H1 (cell line): ENCODE results near the gene MACROD2. TPM values are rescaled to one million over a fixed set of nuclear protein-coding genes. Genes with fewer than 3 reads are reported as not detected.

ENCODE experiments used
- CTCF ChIA-PET: fragments of 300-600 bp; sonication (Branson Sonifier 250); formaldehyde crosslinking; loops from one replicate; lab custom pipeline; 2021; ENCODE audit not compliant: partially characterized antibody; lab: Charles Lee
- POLR2A ChIA-PET: fragments of 300-600 bp; sonication (Branson Sonifier 250); formaldehyde crosslinking; loops from one replicate; lab custom pipeline; 2021; ENCODE audit warnings: inconsistent platforms; ENCODE audit not compliant: partially characterized antibody; lab: Charles Lee
- DNase-seq, 2 experiments: peaks; one replicate each; pipeline versions ENCODE4 v3.0.0 to v3.0.0-alpha.2; 2010 to 2022; ENCODE audit warnings: low spot score in 2 of 2, low read depth in 1 of 2, mixed read lengths in 1 of 2
- FAIRE-seq: peaks from 2 replicates; lab custom pipeline; 2011; peaks lifted over from hg19 to GRCh38; lab: Jason Lieb, UNC
- H2AFZ ChIP-seq: 2 replicates; pipeline ENCODE4 v1.8.1; 2012; ENCODE audit warnings: low read length, inconsistent platforms
- H2AK5ac ChIP-seq: 2 replicates; pipeline ENCODE4 v1.6.1; 2013; ENCODE audit warnings: low read depth, low read length
- H2BK120ac ChIP-seq: replicated peaks from 2 replicates; pipeline ENCODE3; 2013; ENCODE audit warnings: low read depth, low read length, inconsistent platforms
- H2BK12ac ChIP-seq: 2 replicates; pipeline ENCODE4 v1.6.1; 2013; ENCODE audit warnings: low read depth, low read length
- H2BK15ac ChIP-seq: 2 replicates; pipeline ENCODE4 v1.6.1; 2013; ENCODE audit warnings: low read length
- H2BK20ac ChIP-seq: 2 replicates; pipeline ENCODE4 v1.6.1; 2013; ENCODE audit warnings: low read length
- H2BK5ac ChIP-seq: 2 replicates; pipeline ENCODE4 v1.6.1; 2013; ENCODE audit warnings: low read depth, low read length
- H3K14ac ChIP-seq: 2 replicates; pipeline ENCODE4 v1.6.1; 2013; ENCODE audit warnings: inconsistent platforms; ENCODE audit not compliant: insufficient read length
- H3K18ac ChIP-seq: 2 replicates; pipeline ENCODE4 v1.6.1; 2013; ENCODE audit warnings: low read length; ENCODE audit errors: extremely low read depth
- H3K23ac ChIP-seq: 2 replicates; pipeline ENCODE4 v1.6.1; 2013; ENCODE audit warnings: inconsistent platforms; ENCODE audit not compliant: insufficient read length
- H3K23me2 ChIP-seq: 2 replicates; pipeline ENCODE4 v1.6.1; 2013; ENCODE audit warnings: low read depth, low read length
- H3K27ac ChIP-seq: 2 replicates; pipeline ENCODE4 v1.6.1; 2011; ENCODE audit warnings: low read depth, low read length, inconsistent platforms
- H3K27me3 ChIP-seq, 4 experiments: replicated peaks in 1 of 4; 1 replicate in 1 of 4; 2 replicates in 3 of 4; pipeline versions ENCODE4 v1.6.1 to v1.8.1; 2011 to 2013; ENCODE audit warnings: low read length in 3 of 4, mild to moderate bottlenecking in 3 of 4, inconsistent platforms in 2 of 4, mixed read lengths in 2 of 4, moderate library complexity in 1 of 4; ENCODE audit not compliant: control insufficient read depth in 3 of 4, insufficient read depth in 3 of 4; ENCODE audit errors: extremely low read depth in 1 of 4
- H3K36me3 ChIP-seq, 4 experiments: 2 replicates each; pipeline versions ENCODE4 v1.6.1 to v1.8.1; 2011 to 2013; ENCODE audit warnings: mild to moderate bottlenecking in 4 of 4, low read length in 3 of 4, moderate library complexity in 2 of 4, control low read depth in 1 of 4, inconsistent platforms in 1 of 4; ENCODE audit not compliant: insufficient read depth in 4 of 4, control insufficient read depth in 2 of 4
- H3K4ac ChIP-seq: replicated peaks from 2 replicates; pipeline ENCODE3; 2013; ENCODE audit warnings: low read length, low read depth, mixed read lengths, inconsistent platforms; ENCODE audit not compliant: insufficient read length
- H3K4me1 ChIP-seq, 4 experiments: replicated peaks in 1 of 4; 1 replicate in 1 of 4; 2 replicates in 3 of 4; pipeline versions ENCODE4 v1.6.1 to v1.8.1; 2011 to 2013; ENCODE audit warnings: low read length in 3 of 4, inconsistent platforms in 2 of 4, mixed read lengths in 1 of 4; ENCODE audit not compliant: insufficient read depth in 4 of 4, control insufficient read depth in 3 of 4
- H3K4me2 ChIP-seq, 2 experiments: 2 replicates each; pipeline versions ENCODE4 v1.6.1 to v1.8.1; 2011 to 2013; ENCODE audit warnings: low read depth in 2 of 2, low read length in 2 of 2, control low read depth in 1 of 2, inconsistent platforms in 1 of 2, mild to moderate bottlenecking in 1 of 2; ENCODE audit not compliant: insufficient read depth in 1 of 2
- H3K4me3 ChIP-seq, 4 experiments: fragments of 200-600, 300-600 bp in 1 of 4; sonication (generic), shearing (Covaris generic), sonication (Bioruptor Twin) in 1 of 4; 2 replicates each; pipeline versions ENCODE4 v1.5.1 to v1.8.1; 2011 to 2016; ENCODE audit warnings: low read length in 4 of 4, low read depth in 3 of 4, control low read depth in 2 of 4, inconsistent platforms in 2 of 4, mild to moderate bottlenecking in 2 of 4, mixed read lengths in 1 of 4, moderate library complexity in 1 of 4; ENCODE audit not compliant: insufficient read depth in 2 of 4; ENCODE audit errors: extremely low read depth in 1 of 4
- H3K56ac ChIP-seq: replicated peaks from 2 replicates; pipeline ENCODE3; 2013; ENCODE audit warnings: low read depth, mild to moderate bottlenecking, mixed read lengths, low read length, inconsistent platforms; ENCODE audit not compliant: insufficient read length
- H3K79me1 ChIP-seq: 2 replicates; pipeline ENCODE4 v1.6.1; 2013; ENCODE audit warnings: low read depth, low read length, control low read depth
- H3K79me2 ChIP-seq, 2 experiments: 2 replicates each; pipeline versions ENCODE4 v1.6.1 to v1.8.1; 2012 to 2013; ENCODE audit warnings: low read length in 2 of 2, mild to moderate bottlenecking in 2 of 2, inconsistent platforms in 1 of 2; ENCODE audit not compliant: insufficient read depth in 2 of 2, control insufficient read depth in 1 of 2
- H3K9ac ChIP-seq, 4 experiments: replicated peaks in 1 of 4; 1 replicate in 1 of 4; 2 replicates in 3 of 4; pipeline versions ENCODE4 v1.6.1 to v1.8.1; 2011 to 2013; ENCODE audit warnings: low read depth in 3 of 4, low read length in 3 of 4, control low read depth in 2 of 4, mild to moderate bottlenecking in 2 of 4, moderate library complexity in 2 of 4, inconsistent platforms in 1 of 4; ENCODE audit errors: extremely low read depth in 1 of 4
- H3K9me3 ChIP-seq, 2 experiments: 2 replicates each; pipeline versions ENCODE4 v1.6.1 to v1.8.1; 2012 to 2013; ENCODE audit warnings: mild to moderate bottlenecking in 2 of 2, moderate library complexity in 2 of 2, control low read depth in 1 of 2, inconsistent platforms in 1 of 2, low read depth in 1 of 2, low read length in 1 of 2, mixed read lengths in 1 of 2; ENCODE audit not compliant: insufficient read depth in 2 of 2
- H4K20me1 ChIP-seq, 2 experiments: replicated peaks in 1 of 2; 2 replicates each; pipeline versions ENCODE3 to v1.8.1; 2011 to 2013; ENCODE audit warnings: inconsistent platforms in 2 of 2, low read length in 2 of 2, mild to moderate bottlenecking in 1 of 2; ENCODE audit not compliant: insufficient read depth in 2 of 2, control insufficient read depth in 1 of 2
- H4K5ac ChIP-seq: 2 replicates; pipeline ENCODE4 v1.6.1; 2013; ENCODE audit warnings: low read length, low read depth, mixed read lengths, inconsistent platforms; ENCODE audit not compliant: insufficient read length
- H4K8ac ChIP-seq: 2 replicates; pipeline ENCODE4 v1.8.0; 2013; ENCODE audit warnings: mild to moderate bottlenecking, moderate library complexity, low read length, inconsistent platforms; ENCODE audit not compliant: insufficient read depth; ENCODE audit errors: extremely low read depth
- H4K91ac ChIP-seq: replicated peaks from 2 replicates; pipeline ENCODE3; 2013; ENCODE audit warnings: low read length, mixed read lengths, inconsistent platforms; ENCODE audit not compliant: insufficient read length
- CBX5 ChIP-seq: fragments of 300-800, 300-1000 bp; sonication (generic); IDR thresholded peaks from 2 replicates; pipeline ENCODE4 v1.7.1; 2016; ENCODE audit warnings: antibody characterized with exemption, low read length, low read depth
- CEBPB ChIP-seq: IDR thresholded peaks from 2 replicates; pipeline ENCODE4 v1.6.1; 2012; ENCODE audit warnings: low read depth, low read length
- POLR2A ChIP-seq, 2 experiments: IDR thresholded peaks; 1 replicate in 1 of 2; 2 replicates in 1 of 2; pipeline ENCODE4 v1.6.1; 2011; ENCODE audit warnings: low read depth in 2 of 2, low read length in 2 of 2, mild to moderate bottlenecking in 2 of 2; ENCODE audit errors: control extremely low read depth in 1 of 2
- POU5F1 ChIP-seq: IDR thresholded peaks from 2 replicates; pipeline ENCODE4 v1.6.1; 2011; ENCODE audit warnings: low read depth, mild to moderate bottlenecking, low read length, moderate library complexity
- RFX5 ChIP-seq: IDR thresholded peaks from 2 replicates; pipeline ENCODE4 v1.6.1; 2011; ENCODE audit warnings: low read depth, low read length, improper control_type of control experiment, borderline replicate concordance
- WGBS, 2 experiments: shearing (Covaris generic) in 1 of 2; methylation state at CpG; one replicate each; pipeline versions ENCODE4 v1.1.6 to v1.1.7; 2013 to 2015; ENCODE audit warnings: low lambda C conversion rate in 2 of 2, mixed read lengths in 2 of 2, inconsistent platforms in 1 of 2, low coverage in 1 of 2, missing lambda C conversion rate in 1 of 2; ENCODE audit not compliant: insufficient replicate concordance in 2 of 2, insufficient coverage in 1 of 2, insufficient read length in 1 of 2; ENCODE audit errors: extremely low coverage in 1 of 2, missing lambda C conversion rate in 1 of 2; 5-methylcytosine and 5-hydroxymethylcytosine counted together
- polyA plus RNA-seq, 7 experiments: library from polyadenylated mRNA; depleted of rRNA in 3 of 7; stranded (reverse) in 5 of 7; unstranded in 2 of 7; fragments of >200 nt in 5 of 7; fragments of 200-250 nt in 2 of 7; gene quantifications; 1 replicate in 5 of 7; 2 replicates in 1 of 7; 4 replicates in 1 of 7; pipeline versions ENCODE4 v1.2.1 to v1.2.3, GENCODE V29; 2011 to 2013; ENCODE audit warnings: missing spikeins in 2 of 7, mixed read lengths in 2 of 7
- total RNA-seq: library from RNA; stranded (reverse); fragmentation: NEBNext Ultra II Directional; extraction: Animal tissue kit (Norgen Biotek cat#: 25700); gene quantifications from 2 replicates; pipeline ENCODE4 v1.2.1, GENCODE V29; 2021
- TF ChIP-seq, protein P1 (sequence below), 3 experiments: IDR thresholded peaks; 1 replicate in 2 of 3; 2 replicates in 1 of 3; pipeline versions ENCODE4 v1.5.1 to v1.6.1; 2011; ENCODE audit warnings: low read length in 3 of 3, mild to moderate bottlenecking in 3 of 3, inconsistent platforms in 2 of 3, low read depth in 1 of 3, moderate library complexity in 1 of 3; ENCODE audit not compliant: insufficient read depth in 1 of 3; ENCODE audit errors: control extremely low read depth in 1 of 3
- TF ChIP-seq, protein P2 (sequence below): IDR thresholded peaks from 2 replicates; pipeline ENCODE4 v1.6.1; 2012; ENCODE audit warnings: low read length, inconsistent platforms

Gene MACROD2
- total and polyA plus RNA-seq, 2 of the 8 experiments (the other 6 are each of a cell fraction or from before 2014, with no cell fraction given), result 0.70 to 3.9 TPM

DNA sequence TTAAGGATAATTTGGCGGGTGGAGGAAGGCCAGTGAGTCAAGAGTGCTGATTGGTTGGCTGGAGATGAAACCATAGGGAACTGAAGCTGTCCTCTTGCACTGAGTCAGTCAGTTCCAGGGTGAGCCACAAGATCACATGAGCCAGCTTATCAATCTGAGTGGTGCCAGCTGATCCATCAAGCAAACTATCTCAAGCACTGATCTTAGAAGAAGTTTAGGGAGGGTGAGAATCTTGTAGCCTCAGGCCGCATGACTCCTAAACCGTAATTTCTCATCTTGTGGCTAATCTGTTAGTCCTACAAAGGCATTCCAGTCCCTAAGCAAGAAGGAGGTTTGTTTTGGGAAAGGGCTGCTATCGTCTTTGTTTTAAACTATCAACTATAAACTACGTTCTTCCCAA lies 1623.6 kb downstream of the MACROD2 start:
- Histone ChIP-seq H4K8ac (no peak overlapping the region), H4K5ac (no peak overlapping the region), H2BK120ac (no peak overlapping the region), H3K23me2 (no peaks in the 10 kb centered on the region), H3K4me3 (no peak overlapping the region), H3K27ac (no peak overlapping the region), H3K23ac (no peak overlapping the region), H3K4ac (no peak overlapping the region), H2BK20ac (no peak overlapping the region), H3K4me2 (no peak overlapping the region), H3K79me2 (no peaks in the 10 kb centered on the region), H3K18ac (no peak overlapping the region), H3K56ac (no peak overlapping the region), H3K36me3 (no peaks in the 10 kb centered on the region), H2BK5ac (no peak overlapping the region), H4K20me1 (no peaks in the 10 kb centered on the region), H3K14ac (no peak overlapping the region), H3K27me3 (no peaks in the 10 kb centered on the region; a peak in 1 of 7 replicates), H2AFZ (no peak overlapping the region; the same call in 1 of the 2 replicates), H3K79me1 (no peaks in the 10 kb centered on the region), H2BK12ac (no peak overlapping the region), H4K91ac (no peak overlapping the region), H3K9me3 (no peaks in the 10 kb centered on the region), H3K9ac (no peak overlapping the region), H2BK15ac (no peak overlapping the region), H2AK5ac (no peak overlapping the region), H3K4me1 (no peaks in the 10 kb centered on the region; a peak in 1 of 7 replicates)
- CTCF ChIA-PET, result interaction anchor here (1.2 to 1.9 kb wide), 2 partner anchors 10 to 25 kb away, joined by 3 to 5 read pairs; no protein-coding TSS in a partner anchor
- DNase-seq, result no peak
- no peak for TF ChIP-seq RFX5
- TF ChIP-seq POLR2A (IDR thresholded peaks at IDR 0.05; ENCODE audit: control extremely low read depth in 1 of 2, low read depth in 2 of 2, low read length in 2 of 2), result no peak
- TF ChIP-seq, protein P1, sequence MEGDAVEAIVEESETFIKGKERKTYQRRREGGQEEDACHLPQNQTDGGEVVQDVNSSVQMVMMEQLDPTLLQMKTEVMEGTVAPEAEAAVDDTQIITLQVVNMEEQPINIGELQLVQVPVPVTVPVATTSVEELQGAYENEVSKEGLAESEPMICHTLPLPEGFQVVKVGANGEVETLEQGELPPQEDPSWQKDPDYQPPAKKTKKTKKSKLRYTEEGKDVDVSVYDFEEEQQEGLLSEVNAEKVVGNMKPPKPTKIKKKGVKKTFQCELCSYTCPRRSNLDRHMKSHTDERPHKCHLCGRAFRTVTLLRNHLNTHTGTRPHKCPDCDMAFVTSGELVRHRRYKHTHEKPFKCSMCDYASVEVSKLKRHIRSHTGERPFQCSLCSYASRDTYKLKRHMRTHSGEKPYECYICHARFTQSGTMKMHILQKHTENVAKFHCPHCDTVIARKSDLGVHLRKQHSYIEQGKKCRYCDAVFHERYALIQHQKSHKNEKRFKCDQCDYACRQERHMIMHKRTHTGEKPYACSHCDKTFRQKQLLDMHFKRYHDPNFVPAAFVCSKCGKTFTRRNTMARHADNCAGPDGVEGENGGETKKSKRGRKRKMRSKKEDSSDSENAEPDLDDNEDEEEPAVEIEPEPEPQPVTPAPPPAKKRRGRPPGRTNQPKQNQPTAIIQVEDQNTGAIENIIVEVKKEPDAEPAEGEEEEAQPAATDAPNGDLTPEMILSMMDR (IDR thresholded peaks at IDR 0.05; ENCODE audit: control extremely low read depth in 1 of 3, insufficient read depth in 1 of 3, low read depth in 1 of 3, low read length in 3 of 3), result no peak
- TF ChIP-seq, protein P2, sequence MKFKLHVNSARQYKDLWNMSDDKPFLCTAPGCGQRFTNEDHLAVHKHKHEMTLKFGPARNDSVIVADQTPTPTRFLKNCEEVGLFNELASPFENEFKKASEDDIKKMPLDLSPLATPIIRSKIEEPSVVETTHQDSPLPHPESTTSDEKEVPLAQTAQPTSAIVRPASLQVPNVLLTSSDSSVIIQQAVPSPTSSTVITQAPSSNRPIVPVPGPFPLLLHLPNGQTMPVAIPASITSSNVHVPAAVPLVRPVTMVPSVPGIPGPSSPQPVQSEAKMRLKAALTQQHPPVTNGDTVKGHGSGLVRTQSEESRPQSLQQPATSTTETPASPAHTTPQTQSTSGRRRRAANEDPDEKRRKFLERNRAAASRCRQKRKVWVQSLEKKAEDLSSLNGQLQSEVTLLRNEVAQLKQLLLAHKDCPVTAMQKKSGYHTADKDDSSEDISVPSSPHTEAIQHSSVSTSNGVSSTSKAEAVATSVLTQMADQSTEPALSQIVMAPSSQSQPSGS, result no peak
- no peak for TF ChIP-seq POU5F1
- TF ChIP-seq CBX5, result no peak
- no peak for TF ChIP-seq CEBPB
- POLR2A ChIA-PET, result no interaction called here
- WGBS, 2 experiments, result 97% methylated on average over 5 of the region's 5 CpGs; no CpG with 5 or more reads in 1 of the 2 experiments
- no peak for FAIRE-seq
